Osteocyte (in vitro differentiated cells): Measurements from ENCODE around the gene FUT9. TPM values are rescaled to one million over a fixed set of nuclear protein-coding genes. Genes with fewer than 3 reads are reported as not detected.

Experiments
- DNase-seq: peaks from one replicate; pipeline ENCODE4 v3.0.0; 2021; ENCODE audit warnings: mixed read lengths; ENCODE audit not compliant: unreplicated experiment; ENCODE audit errors: extremely low spot score
- H3K27ac Mint-ChIP-seq: one replicate; pipeline ENCODE4 v1.8.0; 2021; ENCODE audit warnings: mild to moderate bottlenecking, mixed read lengths; ENCODE audit not compliant: unreplicated experiment
- H3K27me3 Mint-ChIP-seq: one replicate; pipeline ENCODE4 v1.8.0; 2021; ENCODE audit warnings: mixed read lengths; ENCODE audit not compliant: unreplicated experiment
- H3K36me3 Mint-ChIP-seq: one replicate; pipeline ENCODE4 v1.8.0; 2021; ENCODE audit warnings: mixed read lengths; ENCODE audit not compliant: unreplicated experiment
- H3K4me1 Mint-ChIP-seq: one replicate; pipeline ENCODE4 v1.8.0; 2021; ENCODE audit warnings: mixed read lengths; ENCODE audit not compliant: unreplicated experiment
- H3K4me3 Mint-ChIP-seq: one replicate; pipeline ENCODE4 v1.8.0; 2021; ENCODE audit warnings: mild to moderate bottlenecking, moderate library complexity, mixed read lengths; ENCODE audit not compliant: unreplicated experiment
- H3K9me3 Mint-ChIP-seq: one replicate; pipeline ENCODE4 v1.8.0; 2021; ENCODE audit warnings: mixed read lengths; ENCODE audit not compliant: unreplicated experiment
- total RNA-seq: library from RNA; stranded (reverse); gene quantifications from 2 replicates; pipeline ENCODE4 v1.2.1, GENCODE V29; 2021
- TF ChIP-seq, protein P1 (sequence below): fragments of 200-600 bp; sonication (generic); IDR thresholded peaks from 2 replicates; pipeline ENCODE4 v1.5.0; 2021; ENCODE audit warnings: antibody characterized with exemption, mild to moderate bottlenecking, moderate library complexity

The FUT9 gene
- total RNA-seq, 1 donor from 2014 or later: not detected

DNA sequence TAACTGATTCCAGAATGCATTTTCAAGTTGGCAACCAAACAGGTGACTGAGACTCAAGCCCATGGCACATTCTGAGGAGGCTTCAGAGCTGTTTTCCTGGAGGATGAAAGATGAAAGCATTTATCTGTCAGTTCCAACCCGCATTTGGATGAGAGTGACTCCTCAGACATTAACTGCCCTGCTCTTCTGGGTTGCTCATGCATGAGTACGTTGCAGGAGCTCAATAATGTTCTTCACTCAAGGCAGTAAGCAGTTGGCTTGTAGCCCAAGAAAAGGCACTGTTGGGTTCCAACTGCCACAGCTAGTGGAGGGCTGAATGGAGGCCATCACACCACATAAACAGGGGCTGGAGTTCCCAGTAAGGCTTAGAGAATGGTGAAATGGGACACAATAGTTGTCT lies 155.3 kb downstream of the FUT9 start:
- H3K9me3 Mint-ChIP-seq: peaks cover 10% of the 10 kb centered on the region
- no peaks in the 10 kb centered on the region for H3K36me3 Mint-ChIP-seq
- no peak overlapping the region for H3K4me3 Mint-ChIP-seq
- TF ChIP-seq, protein P1, sequence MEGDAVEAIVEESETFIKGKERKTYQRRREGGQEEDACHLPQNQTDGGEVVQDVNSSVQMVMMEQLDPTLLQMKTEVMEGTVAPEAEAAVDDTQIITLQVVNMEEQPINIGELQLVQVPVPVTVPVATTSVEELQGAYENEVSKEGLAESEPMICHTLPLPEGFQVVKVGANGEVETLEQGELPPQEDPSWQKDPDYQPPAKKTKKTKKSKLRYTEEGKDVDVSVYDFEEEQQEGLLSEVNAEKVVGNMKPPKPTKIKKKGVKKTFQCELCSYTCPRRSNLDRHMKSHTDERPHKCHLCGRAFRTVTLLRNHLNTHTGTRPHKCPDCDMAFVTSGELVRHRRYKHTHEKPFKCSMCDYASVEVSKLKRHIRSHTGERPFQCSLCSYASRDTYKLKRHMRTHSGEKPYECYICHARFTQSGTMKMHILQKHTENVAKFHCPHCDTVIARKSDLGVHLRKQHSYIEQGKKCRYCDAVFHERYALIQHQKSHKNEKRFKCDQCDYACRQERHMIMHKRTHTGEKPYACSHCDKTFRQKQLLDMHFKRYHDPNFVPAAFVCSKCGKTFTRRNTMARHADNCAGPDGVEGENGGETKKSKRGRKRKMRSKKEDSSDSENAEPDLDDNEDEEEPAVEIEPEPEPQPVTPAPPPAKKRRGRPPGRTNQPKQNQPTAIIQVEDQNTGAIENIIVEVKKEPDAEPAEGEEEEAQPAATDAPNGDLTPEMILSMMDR: no peak
- no peaks in the 10 kb centered on the region for H3K27me3 Mint-ChIP-seq
- no peaks in the 10 kb centered on the region for H3K4me1 Mint-ChIP-seq
- DNase-seq: no peak
- H3K27ac Mint-ChIP-seq: no peak overlapping the region

DNA sequence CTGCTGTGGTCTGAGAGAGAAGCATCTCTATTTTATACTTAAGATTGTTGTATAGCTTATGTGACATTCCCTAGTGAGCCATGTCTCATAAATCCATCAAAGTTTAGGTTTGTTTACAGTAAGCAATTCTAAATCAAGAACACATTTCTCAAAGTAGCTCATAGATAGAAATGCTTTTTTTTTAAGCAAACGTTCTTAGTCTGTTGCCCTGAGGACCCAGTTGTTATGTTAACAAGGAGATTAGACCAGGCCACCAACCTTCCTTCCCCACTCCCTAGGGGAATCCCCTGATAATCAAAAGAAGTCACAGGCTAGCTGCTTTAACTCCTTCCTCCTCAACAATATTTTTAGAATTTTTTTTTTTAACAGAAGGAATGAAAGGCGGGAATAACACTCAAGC lies 169.0 kb downstream of the FUT9 start:
- TF ChIP-seq, protein P1: no peak
- no peak overlapping the region for H3K4me3 Mint-ChIP-seq

DNA sequence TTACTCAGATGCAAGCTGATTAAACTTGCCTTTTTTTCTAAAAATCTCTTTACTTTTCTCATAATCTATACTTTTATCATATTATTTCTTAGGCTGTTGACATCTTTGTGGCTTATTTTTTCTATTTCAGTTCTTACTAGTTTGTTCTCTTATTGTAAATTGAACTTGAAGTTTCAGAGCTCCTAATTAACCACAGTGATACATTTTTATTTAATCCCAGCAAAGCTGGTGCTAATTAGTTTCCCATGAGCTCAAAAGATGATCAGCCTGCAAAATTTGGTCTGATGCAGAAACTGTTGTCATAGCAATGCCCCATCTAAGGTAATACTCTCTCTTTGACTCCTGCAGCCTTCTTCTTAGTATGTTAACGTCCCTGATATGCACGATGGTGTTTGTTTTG lies 170.3 kb downstream of the FUT9 start:
- no peak overlapping the region for H3K27ac Mint-ChIP-seq
- TF ChIP-seq, protein P1: no peak
- no peaks in the 10 kb centered on the region for H3K9me3 Mint-ChIP-seq
- H3K36me3 Mint-ChIP-seq: no peaks in the 10 kb centered on the region
- H3K4me1 Mint-ChIP-seq: no peaks in the 10 kb centered on the region
- H3K27me3 Mint-ChIP-seq: no peaks in the 10 kb centered on the region
- DNase-seq: no peak
- no peak overlapping the region for H3K4me3 Mint-ChIP-seq

More for the DNA sequence above, 169.0 kb downstream of the FUT9 start:
- no peak for DNase-seq
- Mint-ChIP-seq H3K27me3 (no peaks in the 10 kb centered on the region), H3K27ac (no peak overlapping the region), H3K9me3 (no peaks in the 10 kb centered on the region), H3K4me1 (no peaks in the 10 kb centered on the region), H3K36me3 (no peaks in the 10 kb centered on the region)

DNA sequence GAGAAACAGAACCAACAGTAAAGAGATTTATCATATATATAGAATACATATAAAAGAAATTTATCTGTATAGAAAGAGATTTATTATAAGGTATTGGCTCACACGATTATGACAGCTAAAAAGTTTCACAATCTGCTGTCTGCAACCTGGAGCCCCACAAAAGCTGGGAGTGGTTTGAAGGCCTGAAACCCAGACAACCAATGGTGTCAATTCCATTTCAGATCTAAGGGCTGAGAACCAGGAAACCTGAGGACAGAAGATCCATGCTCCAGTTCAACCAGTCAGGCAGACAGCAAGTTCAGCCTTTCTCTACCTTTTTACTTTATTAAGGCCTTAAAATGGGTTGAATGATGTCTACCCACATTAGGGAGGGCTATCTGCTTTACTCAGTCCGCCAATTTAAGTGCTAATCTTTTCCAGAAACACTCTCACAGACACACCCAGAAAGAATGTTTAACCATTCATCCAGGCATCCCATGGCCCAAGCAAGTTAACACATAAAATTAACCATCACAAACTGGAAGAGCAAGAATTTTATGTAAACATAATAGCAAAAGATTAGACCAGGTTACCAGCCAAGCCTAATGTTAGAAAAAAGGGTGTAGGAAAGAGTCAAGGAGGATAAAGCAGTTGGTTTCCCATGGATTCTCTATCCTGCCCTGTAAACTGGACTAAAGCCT lies 170.9 kb downstream of the FUT9 start:
- Mint-ChIP-seq H3K27me3 (no peaks in the 10 kb centered on the region), H3K27ac (no peak overlapping the region), H3K9me3 (no peaks in the 10 kb centered on the region), H3K4me3 (no peak overlapping the region), H3K36me3 (no peaks in the 10 kb centered on the region), H3K4me1 (no peaks in the 10 kb centered on the region)
- TF ChIP-seq, protein P1: no peak
- DNase-seq: no peak

DNA sequence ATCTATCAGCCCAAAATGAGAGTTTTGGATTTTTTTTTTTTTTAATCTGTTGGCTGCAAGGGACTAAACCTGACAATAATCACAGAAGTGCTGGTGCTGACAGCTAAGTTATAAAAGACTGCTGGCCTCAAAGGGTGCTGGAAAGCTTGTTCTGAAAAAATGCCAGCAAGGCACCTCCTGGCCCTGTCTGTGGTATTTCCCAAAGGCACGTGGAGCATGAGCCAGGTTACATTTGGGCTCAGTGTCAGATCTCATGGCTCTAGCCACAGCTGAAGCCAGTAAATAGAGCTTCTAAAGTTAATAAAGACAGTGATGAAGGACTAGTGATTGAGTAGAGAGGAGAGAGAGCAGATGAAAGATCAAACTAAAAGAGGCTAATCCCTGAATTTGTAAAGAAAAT lies 178.9 kb downstream of the FUT9 start:
- TF ChIP-seq, protein P1: no peak
- H3K4me1 Mint-ChIP-seq: no peaks in the 10 kb centered on the region
- no peak for DNase-seq
- H3K9me3 Mint-ChIP-seq: peaks cover 18% of the 10 kb centered on the region
- no peaks in the 10 kb centered on the region for H3K36me3 Mint-ChIP-seq
- no peak overlapping the region for H3K4me3 Mint-ChIP-seq
- no peaks in the 10 kb centered on the region for H3K27me3 Mint-ChIP-seq
- H3K27ac Mint-ChIP-seq: no peak overlapping the region
